Tibial nerve (tissue), 4 donors: ENCODE data around the gene PLA2G12A. TPM values are rescaled to one million over a fixed set of nuclear protein-coding genes. Genes with fewer than 3 reads are reported as not detected.

ENCODE experiments used
- DNase-seq, 2 donors: peaks; one replicate each; pipeline ENCODE4 v3.0.0-alpha.2; 2019; ENCODE audit warnings: low spot score in 2 of 2
- H3K27ac ChIP-seq, 4 donors: fragments of 200-600 bp; sonication (generic) in 3 of 4; one replicate each; pipeline ENCODE4 v1.5.1; 2017 to 2019; ENCODE audit warnings: mild to moderate bottlenecking in 1 of 4
- H3K27me3 ChIP-seq, 2 donors: fragments of 200-600 bp; sonication (generic) in 1 of 2; one replicate each; pipeline versions ENCODE4 v1.5.1 to v1.6.0; 2017 to 2019
- H3K36me3 ChIP-seq, 3 donors: fragments of 200-600 bp; sonication (generic); one replicate each; pipeline ENCODE4 v1.5.1; 2018 to 2019
- H3K4me1 ChIP-seq, 4 donors: fragments of 200-600 bp; sonication (generic) in 3 of 4; one replicate each; pipeline ENCODE4 v1.5.1; 2017 to 2019
- H3K4me3 ChIP-seq, 4 donors: fragments of 200-600 bp; sonication (generic) in 3 of 4; one replicate each; pipeline ENCODE4 v1.5.1; 2017 to 2019; ENCODE audit warnings: mild to moderate bottlenecking in 1 of 4, moderate library complexity in 1 of 4
- H3K9me3 ChIP-seq, 4 donors: fragments of 200-600 bp; sonication (generic) in 3 of 4; one replicate each; pipeline ENCODE4 v1.5.1; 2017 to 2019
- CTCF ChIP-seq, 5 experiments: fragments of 200-600 bp in 3 of 5; fragments of 450-650 bp in 2 of 5; sonication (generic) in 3 of 5; IDR thresholded peaks; one replicate each; pipeline ENCODE4 v1.5.1; 2016 to 2019; ENCODE audit warnings: antibody characterized with exemption in 5 of 5, mild to moderate bottlenecking in 3 of 5, moderate library complexity in 2 of 5
- EP300 ChIP-seq, 2 donors: sonication (generic); formaldehyde crosslinking; IDR thresholded peaks; one replicate each; pipeline ENCODE4 v1.6.1; 2017; ENCODE audit warnings: antibody characterized with exemption in 2 of 2, mild to moderate bottlenecking in 1 of 2
- POLR2A ChIP-seq, 2 donors: fragments of 450-650 bp; IDR thresholded peaks; one replicate each; pipeline ENCODE4 v1.6.1; 2017; ENCODE audit warnings: antibody characterized with exemption in 2 of 2, mild to moderate bottlenecking in 2 of 2, moderate library complexity in 2 of 2
- WGBS, 2 donors: methylation state at CpG; one replicate each; pipeline ENCODE4 v1.1.5; 2018; 5-methylcytosine and 5-hydroxymethylcytosine counted together
- small RNA-seq: library from RNA; depleted of rRNA; stranded (forward); fragments of <200 nt; gene quantifications from one replicate; pipeline ENCODE3, GENCODE V24; 2016
- total RNA-seq, 4 donors: library from RNA; depleted of rRNA; stranded (reverse); fragments of >200 nt; gene quantifications; one replicate each; pipeline ENCODE4 v1.1.0, GENCODE V29; 2016

Gene PLA2G12A
- total RNA-seq, 4 donors from 2014 or later, result 17.8 to 27.0 (median 22.4) TPM

GRCh38 chr4:109671350-109671749 lies 58.5 kb downstream of the PLA2G12A start:
- peaks cover 0 to 12% (median 2%) of the 10 kb centered on the region in 4 donors for H3K9me3 ChIP-seq
- no peaks in the 10 kb centered on the region for H3K36me3 ChIP-seq
- no peaks in the 10 kb centered on the region for H3K27me3 ChIP-seq
- no peak for DNase-seq
- no peaks in the 10 kb centered on the region for H3K4me1 ChIP-seq
- TF ChIP-seq POLR2A (IDR thresholded peaks at IDR 0.05) (no peak), CTCF (IDR thresholded peaks at IDR 0.05) (no peak), EP300 (IDR thresholded peaks at IDR 0.05) (no peak)
- no peak overlapping the region for H3K4me3 ChIP-seq
- H3K27ac ChIP-seq, result no peak overlapping the region

GRCh38 chr4:109665783-109666485 lies 63.9 kb downstream of the PLA2G12A start:
- H3K27ac ChIP-seq, result no peak overlapping the region
- TF ChIP-seq POLR2A (IDR thresholded peaks at IDR 0.05) (no peak), CTCF (IDR thresholded peaks at IDR 0.05) (no peak), EP300 (IDR thresholded peaks at IDR 0.05) (no peak)
- WGBS, 2 donors, result 82 to 91% methylated on average over 5 of the region's 5 CpGs
- H3K4me1 ChIP-seq, result no peaks in the 10 kb centered on the region
- no peaks in the 10 kb centered on the region for H3K27me3 ChIP-seq
- DNase-seq, result no peak
- H3K4me3 ChIP-seq, result no peak overlapping the region
- peaks cover 0 to 5% (median 0%) of the 10 kb centered on the region in 4 donors for H3K9me3 ChIP-seq
- peaks cover 0 to 4% (median 0%) of the 10 kb centered on the region in 3 donors for H3K36me3 ChIP-seq

GRCh38 chr4:109662771-109663170 lies 67.1 kb downstream of the PLA2G12A start:
- Histone ChIP-seq H3K9me3 (no peaks in the 10 kb centered on the region), H3K27ac (no peak overlapping the region), H3K4me3 (no peak overlapping the region), H3K27me3 (no peaks in the 10 kb centered on the region), H3K36me3 (peaks cover 0 to 4% (median 0%) of the 10 kb centered on the region in 3 donors), H3K4me1 (no peaks in the 10 kb centered on the region)
- DNase-seq, result no peak
- no peak for TF ChIP-seq EP300 (IDR thresholded peaks at IDR 0.05)
- no peak for TF ChIP-seq POLR2A (IDR thresholded peaks at IDR 0.05)
- 52 to 54% methylated on average over 3 of the region's 3 CpGs for WGBS, 2 donors

DNA sequence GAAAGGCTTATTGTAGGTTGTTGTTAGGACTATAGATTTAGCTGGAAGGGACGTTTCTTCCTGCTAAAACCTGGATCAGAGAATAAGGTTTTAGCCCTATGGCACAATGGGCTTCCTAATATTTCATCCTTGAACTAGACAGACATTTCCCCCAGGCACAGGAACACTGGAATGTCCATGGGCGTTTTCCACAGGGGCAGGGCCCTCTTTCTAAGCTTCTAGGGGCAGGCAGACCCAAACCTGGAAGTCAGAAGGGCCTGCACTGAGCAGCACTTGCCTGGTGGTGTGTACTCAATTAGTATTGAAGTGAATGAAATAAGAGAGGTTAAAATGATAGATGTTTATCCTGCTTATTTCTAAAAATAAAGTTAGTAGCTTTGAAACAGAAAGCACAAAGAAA lies 67.8 kb downstream of the PLA2G12A start:
- Histone ChIP-seq H3K36me3 (peaks cover 0 to 4% (median 0%) of the 10 kb centered on the region in 3 donors), H3K27ac (no peak overlapping the region), H3K27me3 (no peaks in the 10 kb centered on the region), H3K4me3 (no peak overlapping the region), H3K4me1 (no peaks in the 10 kb centered on the region), H3K9me3 (no peaks in the 10 kb centered on the region)
- WGBS, 2 donors, result 48 to 53% methylated on average over 2 of the region's 2 CpGs
- DNase-seq, result no peak
- TF ChIP-seq CTCF (IDR thresholded peaks at IDR 0.05), result no peak
- TF ChIP-seq POLR2A (IDR thresholded peaks at IDR 0.05), result no peak
- TF ChIP-seq EP300 (IDR thresholded peaks at IDR 0.05), result no peak

Small RNA genes lying within 50 kb of the gene (small RNA-seq; reads per million reads assigned to genes)
- gene HIGD1AP14, result not detected

Other genes starting within 250 kb of the PLA2G12A start
- 10 to 100 TPM; 15.5 to 57.3 (median 24.4) TPM for gene MCUB, start 169.8 kb downstream of the PLA2G12A start, total RNA-seq
- gene CASP6, start 26.6 kb downstream of the PLA2G12A start, total RNA-seq, result 10 to 100 TPM; 10.0 to 18.0 (median 13.7) TPM
- 10 to 100 TPM; 23.7 to 34.3 (median 26.6) TPM for gene CFI, start 71.9 kb upstream of the PLA2G12A start, total RNA-seq
- 1 to 10 TPM; 6.3 to 9.0 (median 6.8) TPM for gene GAR1, start 85.7 kb upstream of the PLA2G12A start, total RNA-seq
- gene RRH, start 97.9 kb upstream of the PLA2G12A start, total RNA-seq, result under 1 TPM in 1 of 4 donors, not detected in 3; 0.22 TPM
- gene LRIT3, start 118.0 kb upstream of the PLA2G12A start, total RNA-seq, result under 1 TPM; 0.21 to 0.60 (median 0.51) TPM
- gene EGF, start 182.8 kb upstream of the PLA2G12A start, total RNA-seq, result 1 to 10 TPM in 1 of 4 donors, under 1 TPM in 1, not detected in 2; 0.42 to 1.6 TPM